ENCODE data around the gene INCENP.

The INCENP gene

GRCh38 chr11:62149986-62150886 is 26.4 kb downstream of the INCENP start:
- no peaks in the 10 kb centered on the region for H3K9me3 ChIP-seq (ENCODE audit: severe bottlenecking)
- no peaks in the 10 kb centered on the region for H3K27me3 ChIP-seq (ENCODE audit: insufficient read depth, poor library complexity, severe bottlenecking)
- DNase-seq (ENCODE audit: low spot score) = no peak
- no peak for TF ChIP-seq CTCF (IDR thresholded peaks at IDR 0.05; ENCODE audit: poor library complexity, severe bottlenecking)
- ATAC-seq (ENCODE audit: low read depth) = no peak; the same call in 2 of the 3 replicates
- H3K4me1 ChIP-seq (ENCODE audit: insufficient read depth, poor library complexity, severe bottlenecking) = no peaks in the 10 kb centered on the region
- no peak overlapping the region for H3K4me3 ChIP-seq (ENCODE audit: severe bottlenecking)
- H3K27ac ChIP-seq (ENCODE audit: poor library complexity, severe bottlenecking) = no peak overlapping the region
- peaks cover 71% of the 10 kb centered on the region for H3K36me3 ChIP-seq (ENCODE audit: low read depth)

DNA sequence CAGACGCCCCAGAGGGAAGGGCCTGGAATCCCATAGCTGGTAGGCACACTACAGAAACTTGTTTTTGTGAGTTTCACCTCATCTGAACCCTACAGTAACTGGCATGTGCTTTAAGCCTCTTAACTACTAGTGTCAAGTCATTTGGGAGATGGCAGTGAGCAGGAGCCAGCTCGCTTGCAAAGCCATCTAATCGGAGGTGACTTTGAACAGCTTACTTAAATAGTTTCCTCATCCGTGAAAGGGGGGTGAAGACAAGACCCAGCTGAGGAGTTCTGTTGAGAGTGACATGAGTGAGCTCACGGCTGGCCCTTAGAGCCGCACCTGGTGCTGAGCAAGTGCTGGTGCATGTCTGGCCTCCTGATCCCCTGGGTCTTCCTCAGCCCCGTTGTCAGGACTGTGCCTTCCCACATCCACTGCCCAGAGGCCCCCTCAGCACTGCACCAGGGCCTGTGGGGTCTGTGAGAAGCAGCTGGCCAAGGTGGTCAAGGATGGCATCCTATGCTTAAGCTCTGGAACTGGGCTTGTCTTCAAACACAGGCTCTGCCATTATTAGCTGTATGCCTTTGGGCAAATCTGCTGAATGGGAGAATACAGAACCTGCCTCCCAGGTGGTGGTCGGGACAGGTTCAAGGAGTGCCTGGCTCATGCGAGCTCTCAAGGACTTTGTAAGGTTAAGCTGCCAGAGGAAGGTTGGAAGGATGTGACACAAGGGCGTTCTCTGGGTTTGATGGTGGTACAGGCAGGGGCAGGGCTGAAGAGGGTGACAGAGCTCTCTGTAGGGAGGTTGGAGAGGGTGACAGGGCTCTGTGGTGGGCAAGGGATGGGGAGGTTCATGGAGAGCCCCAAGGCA is 27.3 kb downstream of the INCENP start:
- H3K4me3 ChIP-seq (ENCODE audit: severe bottlenecking) = no peak overlapping the region
- H3K36me3 ChIP-seq (ENCODE audit: low read depth) = peaks cover 62% of the 10 kb centered on the region
- ATAC-seq (ENCODE audit: low read depth) = no peak
- no peak for TF ChIP-seq CTCF (IDR thresholded peaks at IDR 0.05; ENCODE audit: poor library complexity, severe bottlenecking)
- no peak overlapping the region for H3K27ac ChIP-seq (ENCODE audit: poor library complexity, severe bottlenecking)
- no peaks in the 10 kb centered on the region for H3K9me3 ChIP-seq (ENCODE audit: severe bottlenecking)
- no peak for DNase-seq (ENCODE audit: low spot score)
- H3K4me1 ChIP-seq (ENCODE audit: insufficient read depth, poor library complexity, severe bottlenecking) = no peaks in the 10 kb centered on the region
- H3K27me3 ChIP-seq (ENCODE audit: insufficient read depth, poor library complexity, severe bottlenecking) = no peaks in the 10 kb centered on the region

GRCh38 chr11:62151737-62152102 is 27.9 kb downstream of the INCENP start:
- Histone ChIP-seq H3K36me3 (ENCODE audit: low read depth) (peaks cover 58% of the 10 kb centered on the region), H3K9me3 (ENCODE audit: severe bottlenecking) (no peaks in the 10 kb centered on the region), H3K4me3 (ENCODE audit: severe bottlenecking) (no peak overlapping the region), H3K27me3 (ENCODE audit: insufficient read depth, poor library complexity, severe bottlenecking) (no peaks in the 10 kb centered on the region), H3K27ac (ENCODE audit: poor library complexity, severe bottlenecking) (no peak overlapping the region), H3K4me1 (ENCODE audit: insufficient read depth, poor library complexity, severe bottlenecking) (no peaks in the 10 kb centered on the region)
- no peak for TF ChIP-seq CTCF (IDR thresholded peaks at IDR 0.05; ENCODE audit: poor library complexity, severe bottlenecking)
- DNase-seq (ENCODE audit: low spot score) (no peak), ATAC-seq (ENCODE audit: low read depth) (no peak)

DNA sequence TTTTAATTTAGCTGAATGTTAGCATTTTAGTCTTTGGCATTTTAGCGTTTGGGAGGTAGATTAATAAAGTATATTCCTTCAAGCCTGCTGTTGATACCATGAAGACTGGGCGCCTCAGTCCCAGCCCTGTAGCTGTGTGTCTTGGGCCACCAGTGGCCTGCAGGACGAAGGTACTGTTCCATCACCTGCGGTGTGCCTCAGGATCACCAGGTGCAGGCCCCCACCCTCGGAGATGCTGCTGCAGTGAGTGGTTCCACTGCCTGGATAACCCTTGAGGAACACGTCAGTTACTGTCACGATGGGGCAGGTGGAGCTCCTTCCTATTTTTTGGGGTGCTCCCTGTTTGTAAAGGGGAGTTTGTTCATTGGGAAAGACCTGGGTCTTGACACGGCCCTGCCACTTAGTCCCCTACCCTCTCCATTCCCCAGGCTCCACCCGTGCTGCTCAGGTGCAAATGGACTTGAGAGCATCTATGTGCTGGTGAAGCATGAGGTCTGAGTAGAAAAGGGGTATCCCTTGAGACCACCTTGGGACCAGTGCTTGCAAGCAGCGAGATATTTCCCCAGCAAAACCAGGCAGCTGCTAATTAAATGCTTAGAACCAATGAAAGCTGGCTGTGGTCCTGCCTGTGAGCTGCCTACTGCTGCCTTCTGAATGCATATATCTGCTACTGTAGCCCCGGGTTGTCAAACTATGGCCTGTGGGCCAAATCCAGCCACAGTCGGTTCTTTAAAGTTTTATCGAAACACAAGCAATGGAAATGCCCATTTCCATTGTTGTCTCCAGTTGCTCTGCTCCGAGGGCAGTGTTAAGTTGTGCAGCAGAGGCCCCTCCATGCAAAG is 28.7 kb downstream of the INCENP start:
- Histone ChIP-seq H3K4me3 (ENCODE audit: severe bottlenecking) (no peak overlapping the region), H3K4me1 (ENCODE audit: insufficient read depth, poor library complexity, severe bottlenecking) (no peaks in the 10 kb centered on the region), H3K9me3 (ENCODE audit: severe bottlenecking) (no peaks in the 10 kb centered on the region), H3K27me3 (ENCODE audit: insufficient read depth, poor library complexity, severe bottlenecking) (no peaks in the 10 kb centered on the region), H3K36me3 (ENCODE audit: low read depth) (peaks cover 50% of the 10 kb centered on the region), H3K27ac (ENCODE audit: poor library complexity, severe bottlenecking) (no peak overlapping the region)
- ATAC-seq (ENCODE audit: low read depth) (no peak), DNase-seq (ENCODE audit: low spot score) (no peak)
- no peak for TF ChIP-seq CTCF (IDR thresholded peaks at IDR 0.05; ENCODE audit: poor library complexity, severe bottlenecking)
